Measurements from ENCODE around the gene FNDC5. TPM values are rescaled to one million over a fixed set of nuclear protein-coding genes. Genes with fewer than 3 reads are reported as not detected.

Gene FNDC5
- total and polyA plus RNA-seq, 9 of the 15 experiments (the other 6 are each of a cell fraction or from before 2014, with no cell fraction given) = 0.06 to 2.1 (median 0.22) TPM

GRCh38 chr1:32813941-32814739, 56.6 kb downstream of the FNDC5 start (continued):
- TF ChIP-seq PKNOX1 (IDR thresholded peaks at IDR 0.05) (peak; percentile 23; the same call in 1 of the 2 replicates), FOSL1 (tag; conservative IDR thresholded peaks at IDR 0.05) (peak; percentile 97), MTA3 (IDR thresholded peaks at IDR 0.05; ENCODE audit: borderline replicate concordance) (peak; percentile 28; the same call in 1 of the 2 replicates), EHMT2 (IDR thresholded peaks at IDR 0.05) (peak; percentile 62; the same call in 1 of the 2 replicates), MAFK (IDR thresholded peaks at IDR 0.05; ENCODE audit: low read length) (peak; percentile 22; the same call in 1 of the 2 replicates), ETV1 (tag; conservative IDR thresholded peaks at IDR 0.05; ENCODE audit: low read depth) (0 out of 2 replicates have a peak, but pooled peaks have one; percentile 17), SAP30 (IDR thresholded peaks at IDR 0.05; ENCODE audit: borderline replicate concordance, insufficient read depth, low read depth, low read length, poor library complexity, severe bottlenecking) (peak; percentile 25), TRIM28 (IDR thresholded peaks at IDR 0.05) (0 out of 2 replicates have a peak, but pooled peaks have one; percentile 17), POLR2AphosphoS5 (IDR thresholded peaks at IDR 0.05; ENCODE audit: control insufficient read depth, insufficient read depth, low read depth, low read length) (peak; percentile 40; the same call in 1 of the 2 replicates), JUN (IDR thresholded peaks at IDR 0.05; ENCODE audit: borderline replicate concordance, low read depth, low read length) (peak; percentile 90), JUN (CRISPR knock-in tag; IDR thresholded peaks at IDR 0.05; ENCODE audit: borderline replicate concordance) (peak; percentile 81; the same call in 1 of the 2 replicates), MLLT1 (IDR thresholded peaks at IDR 0.05) (peak; percentile 83 to 85), HLTF (IDR thresholded peaks at IDR 0.05) (0 out of 2 replicates have a peak, but pooled peaks have one; percentile 57), FOXA1 (IDR thresholded peaks at IDR 0.05; ENCODE audit: borderline replicate concordance) (no peak), BRD9 (IDR thresholded peaks at IDR 0.05; ENCODE audit: low read depth, partially characterized antibody) (peak; percentile 82), POLR2H (tag; IDR thresholded peaks at IDR 0.05; ENCODE audit: low read depth) (peak; percentile 75), FOXP1 (CRISPR knock-in tag; IDR thresholded peaks at IDR 0.05) (0 out of 2 replicates have a peak, but pooled peaks have one; percentile 43), SMARCA5 (IDR thresholded peaks at IDR 0.05) (peak; percentile 29; the same call in 1 of the 2 replicates), ZBTB5 (IDR thresholded peaks at IDR 0.05) (0 out of 2 replicates have a peak, but pooled peaks have one; percentile 28), ELF4 (CRISPR knock-in tag; IDR thresholded peaks at IDR 0.05) (peak; percentile 73; the same call in 1 of the 2 replicates), NFIC (IDR thresholded peaks at IDR 0.05) (no peak), NR0B1 (IDR thresholded peaks at IDR 0.05; ENCODE audit: partially characterized antibody) (no peak), HMG20B (CRISPR knock-in tag; IDR thresholded peaks at IDR 0.05) (no peak)

All from K562 (cell line).